Endothelial cell of hepatic sinusoid (primary cell): ENCODE data around the gene CAMK1.

Experiments
- in situ Hi-C: cut with HindIII; loops from 2 replicates; pipeline ENCODE4 v1.10.0; 2017; ENCODE audit warnings: low sequenced_read_pairs

The CAMK1 gene

DNA sequence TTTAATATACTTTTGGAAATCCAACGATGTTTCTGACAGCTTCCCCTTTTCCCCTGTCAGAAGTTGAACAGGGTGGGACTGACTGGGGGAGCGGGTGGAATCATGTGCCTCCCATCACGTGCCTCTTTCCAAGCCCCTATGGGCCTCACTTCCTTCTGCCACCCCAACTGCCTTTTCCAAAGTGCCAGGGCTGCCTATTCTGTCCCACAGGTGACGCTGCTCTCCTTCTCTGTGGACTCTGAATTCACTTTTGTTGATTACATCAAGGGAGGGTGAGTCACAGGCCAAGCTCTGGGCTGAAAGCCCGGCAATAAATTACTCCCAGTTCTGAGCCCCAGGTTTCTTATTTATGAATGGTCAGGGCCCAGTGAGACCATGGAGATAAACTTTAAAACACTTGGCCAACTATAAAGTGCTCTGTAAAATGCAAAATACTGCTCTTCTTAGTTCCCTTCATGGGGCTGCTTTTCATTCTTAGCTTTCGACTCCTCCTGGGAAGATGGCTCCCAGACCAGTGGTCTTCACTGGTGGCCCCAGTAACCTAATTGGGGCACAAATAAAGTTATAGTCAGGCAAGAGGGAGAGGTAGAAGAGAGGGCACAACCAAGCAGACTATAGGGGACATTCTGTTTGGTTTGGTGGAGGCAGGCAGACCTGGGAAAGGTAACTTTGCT is 53.8 kb downstream of the CAMK1 start:
- in situ Hi-C loops: no loop called here

DNA sequence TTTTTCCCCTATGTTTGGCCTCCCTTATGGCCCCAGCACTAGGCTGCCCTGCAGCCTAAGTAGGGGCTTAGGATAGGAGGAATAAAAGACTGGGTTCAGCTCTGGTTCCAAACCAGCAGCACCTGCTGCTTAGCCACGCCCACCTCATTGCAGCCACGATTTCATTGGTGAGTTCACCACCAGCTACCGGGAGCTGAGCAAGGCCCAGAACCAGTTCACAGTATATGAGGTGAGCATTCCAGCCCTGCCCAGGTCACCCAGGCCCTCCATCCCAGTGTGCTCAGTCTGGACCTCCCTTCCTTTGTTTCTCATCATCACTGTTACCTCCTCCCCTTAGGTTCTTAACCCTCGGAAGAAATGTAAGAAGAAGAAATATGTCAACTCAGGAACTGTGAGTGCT is 54.6 kb downstream of the CAMK1 start:
- in situ Hi-C loops: no loop called here

DNA sequence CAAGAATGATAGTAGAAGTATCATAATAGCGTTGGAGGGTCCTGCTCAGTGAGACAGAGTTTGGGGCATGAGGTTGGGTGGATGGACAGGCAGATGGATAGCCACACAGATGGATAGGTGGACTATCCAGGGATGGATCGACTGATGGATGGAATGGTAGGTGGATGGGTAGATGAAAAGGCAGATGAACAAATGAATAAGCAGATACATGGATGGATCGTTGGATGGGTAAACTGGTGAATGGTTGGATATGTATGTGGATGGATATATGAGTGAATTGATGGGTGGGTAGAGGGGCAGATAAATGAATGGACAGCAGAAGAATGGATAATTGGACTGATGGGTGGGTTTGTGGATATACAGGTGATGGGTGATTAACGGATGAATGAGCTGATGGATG is 56.6 kb downstream of the CAMK1 start:
- in situ Hi-C loops: no loop called here

DNA sequence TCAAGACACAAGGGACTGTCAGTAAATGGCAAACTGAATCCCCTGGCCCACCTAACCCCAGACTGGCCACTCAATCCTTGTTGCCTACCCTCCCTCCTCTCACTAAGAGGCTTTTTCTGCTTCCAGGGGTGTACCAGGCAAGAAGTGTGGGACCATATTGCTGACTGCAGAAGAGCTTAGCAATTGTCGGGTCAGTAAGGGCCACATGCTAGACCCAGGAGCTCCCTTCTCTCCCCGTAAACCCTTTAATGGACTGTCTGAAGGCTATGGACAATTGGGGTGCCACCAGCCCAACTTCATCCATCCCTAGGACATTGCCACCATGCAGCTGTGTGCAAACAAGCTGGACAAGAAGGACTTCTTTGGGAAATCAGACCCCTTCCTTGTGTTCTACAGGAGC is 57.3 kb downstream of the CAMK1 start:
- in situ Hi-C loops: no loop called here

DNA sequence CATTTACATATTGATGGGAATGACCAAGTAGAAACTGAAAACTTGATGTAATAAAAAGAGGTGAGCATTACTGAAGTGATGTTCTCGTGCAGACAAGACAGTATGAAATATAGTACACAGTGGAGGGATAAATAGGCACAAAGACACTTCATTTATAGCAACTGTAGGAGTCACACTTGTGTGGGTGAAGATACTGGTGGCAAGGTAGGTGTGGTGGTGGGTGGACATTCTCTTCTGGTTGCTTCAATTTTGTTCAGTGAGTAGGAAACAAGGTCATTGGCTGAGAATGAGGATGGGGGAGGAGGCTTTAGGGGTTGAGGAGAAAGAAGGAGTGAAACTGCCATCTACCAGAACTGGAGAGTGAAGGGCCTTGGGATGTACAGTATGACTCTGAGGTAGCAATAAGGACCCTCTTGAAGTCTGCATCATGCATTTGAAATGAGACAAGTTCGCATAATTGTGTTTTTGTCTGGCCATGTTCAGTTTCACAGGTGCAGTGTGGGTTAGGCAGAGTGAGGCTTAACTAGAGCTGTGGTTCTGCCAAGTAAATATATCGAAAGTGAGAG is 59.5 kb downstream of the CAMK1 start:
- in situ Hi-C loops: no loop called here
